ENCODE data around the gene ZNF598. TPM values are rescaled to one million over a fixed set of nuclear protein-coding genes. Genes with fewer than 3 reads are reported as not detected.

ZNF598 gene
- total RNA-seq, 1 donor from 2014 or later = 18.5 TPM

DNA sequence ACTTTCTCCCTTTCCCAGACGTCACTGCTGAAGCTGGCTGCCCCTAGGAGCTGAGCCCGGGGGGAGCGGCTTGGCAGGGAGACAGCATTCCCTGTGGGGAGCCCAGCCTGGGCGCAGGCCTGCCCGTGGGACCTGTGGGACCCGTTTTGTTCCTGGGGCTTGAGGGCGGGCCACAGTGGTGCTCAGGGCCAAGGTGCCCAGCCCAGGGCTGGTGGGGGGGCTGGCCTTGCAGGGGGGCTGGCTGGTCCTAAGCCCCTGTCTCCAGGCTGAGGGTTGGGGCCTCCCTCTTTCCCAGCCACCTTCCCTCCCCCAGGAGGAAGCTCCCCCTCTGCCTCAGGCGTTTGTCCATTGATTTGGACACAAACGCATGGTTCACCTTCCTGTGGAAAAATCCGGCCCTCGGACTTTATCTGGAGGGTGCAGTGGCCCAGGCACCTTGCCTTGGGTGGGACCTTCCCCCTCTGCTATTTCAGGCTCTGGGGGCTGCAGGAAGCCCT, 21.5 kb upstream of the ZNF598 start:
- intact Hi-C loops (cut with DNase I) = no loop called here
- DNase-seq (ENCODE audit: missing footprints) (no peak), ATAC-seq (peak; percentile 1)

GRCh38 chr16:2030036-2030435, 20.4 kb upstream of the ZNF598 start:
- no peak for DNase-seq (ENCODE audit: missing footprints)
- no peak for ATAC-seq
- intact Hi-C loops (cut with DNase I) = no loop called here

DNA sequence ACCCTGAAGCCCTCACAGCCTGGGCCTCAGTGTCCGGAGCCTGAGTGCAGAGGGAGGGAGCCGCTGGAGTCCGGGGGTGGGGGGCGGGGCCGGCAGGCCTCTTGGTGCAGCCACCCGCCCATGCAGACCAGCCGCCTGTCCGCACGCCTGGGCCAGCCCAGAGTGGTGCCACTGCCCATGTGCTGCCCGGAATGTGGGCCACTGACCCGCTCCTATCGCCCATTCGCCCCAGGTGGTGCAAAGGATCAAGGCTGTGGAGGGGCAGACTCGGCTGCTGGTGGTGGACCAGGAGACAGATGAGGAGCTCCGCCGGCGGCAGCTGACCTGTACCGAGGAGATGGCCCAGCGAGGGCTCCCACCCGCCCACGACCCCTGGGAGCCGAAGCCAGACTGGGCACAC, 19.7 kb upstream of the ZNF598 start:
- DNase-seq (ENCODE audit: missing footprints) = no peak
- ATAC-seq = no peak
- intact Hi-C loops (cut with DNase I) = no loop called here

- no peak for ATAC-seq
- no peak for DNase-seq (ENCODE audit: missing footprints)
- intact Hi-C loops (cut with DNase I) = no loop called here
Measured at GRCh38 chr16:2028620-2029220, 19.1 kb upstream of the ZNF598 start.

GRCh38 chr16:2028146-2028545, 18.5 kb upstream of the ZNF598 start:
- ATAC-seq = no peak
- no peak for DNase-seq (ENCODE audit: missing footprints)
- intact Hi-C loops (cut with DNase I) = no loop called here

DNA sequence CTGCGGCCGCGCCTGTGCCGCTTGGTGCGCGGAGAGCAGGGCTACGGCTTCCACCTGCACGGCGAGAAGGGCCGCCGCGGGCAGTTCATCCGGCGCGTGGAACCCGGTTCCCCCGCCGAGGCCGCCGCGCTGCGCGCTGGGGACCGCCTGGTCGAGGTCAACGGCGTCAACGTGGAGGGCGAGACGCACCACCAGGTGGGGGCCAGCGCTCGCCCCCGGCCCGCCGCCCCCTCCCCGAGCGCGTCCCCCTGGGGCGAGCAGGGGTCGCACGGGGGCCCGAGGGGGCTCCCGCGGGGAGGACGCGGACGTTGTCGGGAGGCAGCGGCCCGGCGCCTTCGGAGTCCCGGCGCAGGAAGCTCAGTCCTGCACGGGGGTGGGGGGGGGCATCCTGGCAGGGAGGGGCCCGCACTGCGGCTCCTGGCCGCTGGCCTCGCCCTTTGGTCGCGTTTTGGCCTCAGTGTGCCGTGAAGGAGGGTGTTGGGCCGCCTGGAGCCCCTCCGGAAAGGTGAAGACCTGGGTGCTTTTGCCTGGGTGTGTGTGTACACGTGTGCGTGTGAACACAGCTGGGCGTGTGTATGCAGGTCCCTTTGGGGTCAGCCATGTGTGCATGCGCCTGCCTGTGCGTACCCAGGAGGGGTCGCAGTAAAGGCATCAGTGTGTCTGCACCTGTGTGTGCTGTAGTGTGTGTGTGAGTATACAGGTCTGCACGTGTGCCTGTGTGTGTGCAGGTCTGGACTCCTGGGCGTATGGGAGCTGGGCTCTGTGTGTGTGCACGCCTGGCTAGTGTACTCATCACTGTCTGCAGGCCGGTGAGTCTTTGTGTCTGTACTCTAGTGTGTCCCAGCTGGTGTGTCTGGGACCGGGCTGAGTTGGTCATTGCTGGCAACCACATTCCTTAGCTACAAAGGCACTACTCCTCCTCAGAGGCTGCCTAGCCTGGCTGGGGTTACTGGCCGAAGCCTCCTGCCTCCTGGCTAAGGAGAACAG, 17.7 kb upstream of the ZNF598 start:
- DNase-seq (ENCODE audit: missing footprints) = no peak
- intact Hi-C loops (cut with DNase I) = no loop called here
- ATAC-seq = no peak

- DNase-seq (ENCODE audit: missing footprints) (no peak), ATAC-seq (peak; percentile 35)
- intact Hi-C loops (cut with DNase I) = no loop called here
Measured at GRCh38 chr16:2026461-2027023, 16.9 kb upstream of the ZNF598 start, which contains the start of gene NHERF2. Gene NHERF2 (plus strand): TSS chr16:2026902. CDS start chr16:2027006, 104 bp downstream.

GRCh38 chr16:2025878-2026460, 16.3 kb upstream of the ZNF598 start:
- intact Hi-C loops (cut with DNase I) = no loop called here
- no peak for DNase-seq (ENCODE audit: missing footprints)

DNA sequence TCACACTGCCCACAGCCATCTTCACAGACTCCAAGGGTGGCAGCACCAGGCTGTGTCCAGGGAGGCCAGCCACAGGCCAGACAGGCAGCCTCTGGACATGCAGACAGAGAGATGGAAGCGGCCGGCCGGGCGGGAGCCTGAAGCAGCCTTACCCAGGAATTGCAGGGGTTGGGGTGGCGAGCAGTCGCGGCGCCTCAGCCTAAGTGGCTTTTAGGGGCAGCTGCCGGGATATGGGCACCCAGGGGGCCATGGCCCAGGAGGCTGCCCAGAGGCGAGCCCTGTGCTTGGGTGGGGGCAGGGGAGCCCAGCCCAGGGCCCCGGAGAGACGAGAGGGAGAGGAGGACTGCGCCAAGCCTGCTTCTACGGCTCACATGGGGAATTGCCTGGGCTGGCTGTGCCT, 15.6 kb upstream of the ZNF598 start:
- ATAC-seq (no peak), DNase-seq (ENCODE audit: missing footprints) (no peak)
- intact Hi-C loops (cut with DNase I) = no loop called here

More at GRCh38 chr16:2025878-2026460, 16.3 kb upstream of the ZNF598 start:
- no peak for ATAC-seq

GRCh38 chr16:2024032-2024420, 14.4 kb upstream of the ZNF598 start:
- ATAC-seq = no peak
- no peak for DNase-seq (ENCODE audit: missing footprints)
- intact Hi-C loops (cut with DNase I) = no loop called here

DNA sequence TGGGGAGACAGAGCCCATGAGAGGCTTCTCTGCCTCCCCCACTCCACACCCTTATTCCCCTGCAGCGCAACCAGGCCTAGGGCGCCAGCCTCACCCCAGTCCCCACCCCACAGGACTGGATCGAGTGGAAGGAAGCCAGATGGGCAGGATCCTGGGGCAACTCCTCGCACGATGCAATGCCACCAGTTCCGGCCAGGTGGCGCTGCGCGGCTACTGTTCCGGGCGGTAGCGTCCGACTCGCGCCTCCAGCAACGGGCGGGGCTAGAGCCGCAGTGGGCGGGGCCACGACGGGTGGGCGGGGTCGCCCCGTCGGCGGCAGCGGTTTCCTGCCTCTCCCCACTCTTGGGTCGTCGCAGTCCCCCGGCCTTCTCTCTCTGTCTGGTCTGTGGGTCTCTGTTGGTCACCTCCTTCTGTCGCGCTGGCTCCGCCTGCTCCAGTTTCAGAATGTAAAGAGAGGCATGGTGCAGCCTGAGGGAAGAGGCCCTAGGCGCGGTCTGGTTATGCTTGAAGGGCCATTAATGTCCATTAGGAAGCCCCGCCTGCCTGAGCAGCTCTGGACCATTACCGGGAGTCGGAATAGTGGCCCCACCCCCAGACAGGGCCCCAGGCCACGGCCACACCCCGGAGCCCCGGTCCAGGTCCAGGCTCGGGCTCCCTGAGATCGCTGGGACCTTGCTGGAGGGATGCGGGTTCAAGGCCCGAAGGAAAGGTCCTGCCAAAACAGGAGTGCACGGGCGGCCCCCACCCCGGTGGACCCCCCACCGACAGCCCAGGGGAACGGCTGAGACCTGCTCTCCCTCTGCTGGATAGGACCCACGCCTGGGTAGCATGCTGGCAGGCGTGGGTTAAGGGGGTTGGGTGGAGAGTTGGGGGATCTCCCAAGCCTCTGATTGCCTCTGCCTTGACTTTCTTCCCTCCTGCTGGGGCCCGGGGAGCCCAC, 13.7 kb upstream of the ZNF598 start:
- peak; percentile 98 for DNase-seq (ENCODE audit: missing footprints)
- intact Hi-C loops (cut with DNase I) = loop anchor here (1.0 kb wide), 2 partner anchors 33 to 117 kb away; no protein-coding TSS in a partner anchor
- ATAC-seq = peak; percentile 91

DNA sequence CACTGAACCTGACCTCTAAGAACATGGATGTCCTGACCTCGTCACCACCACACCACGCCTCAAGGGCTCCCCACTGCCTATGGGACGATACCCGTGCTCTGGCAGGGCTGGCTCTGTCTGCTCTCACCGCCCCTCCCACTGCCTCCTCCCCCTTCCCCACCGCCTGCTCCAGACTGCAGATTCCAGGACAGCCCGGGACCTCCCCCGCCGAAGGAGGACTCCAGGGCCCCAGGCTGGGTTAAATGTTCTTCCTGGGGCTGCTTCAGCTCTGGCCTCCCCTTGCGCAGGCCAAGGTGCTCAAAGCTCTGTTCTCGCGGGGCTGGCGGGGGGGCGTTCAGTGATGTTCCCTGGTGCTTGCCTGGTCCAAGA, 13.1 kb upstream of the ZNF598 start:
- intact Hi-C loops (cut with DNase I) = loop anchor here (1.0 kb wide), 2 partner anchors 34 to 118 kb away; no protein-coding TSS in a partner anchor
- ATAC-seq (peak; percentile 4), DNase-seq (ENCODE audit: missing footprints) (no peak)

DNA sequence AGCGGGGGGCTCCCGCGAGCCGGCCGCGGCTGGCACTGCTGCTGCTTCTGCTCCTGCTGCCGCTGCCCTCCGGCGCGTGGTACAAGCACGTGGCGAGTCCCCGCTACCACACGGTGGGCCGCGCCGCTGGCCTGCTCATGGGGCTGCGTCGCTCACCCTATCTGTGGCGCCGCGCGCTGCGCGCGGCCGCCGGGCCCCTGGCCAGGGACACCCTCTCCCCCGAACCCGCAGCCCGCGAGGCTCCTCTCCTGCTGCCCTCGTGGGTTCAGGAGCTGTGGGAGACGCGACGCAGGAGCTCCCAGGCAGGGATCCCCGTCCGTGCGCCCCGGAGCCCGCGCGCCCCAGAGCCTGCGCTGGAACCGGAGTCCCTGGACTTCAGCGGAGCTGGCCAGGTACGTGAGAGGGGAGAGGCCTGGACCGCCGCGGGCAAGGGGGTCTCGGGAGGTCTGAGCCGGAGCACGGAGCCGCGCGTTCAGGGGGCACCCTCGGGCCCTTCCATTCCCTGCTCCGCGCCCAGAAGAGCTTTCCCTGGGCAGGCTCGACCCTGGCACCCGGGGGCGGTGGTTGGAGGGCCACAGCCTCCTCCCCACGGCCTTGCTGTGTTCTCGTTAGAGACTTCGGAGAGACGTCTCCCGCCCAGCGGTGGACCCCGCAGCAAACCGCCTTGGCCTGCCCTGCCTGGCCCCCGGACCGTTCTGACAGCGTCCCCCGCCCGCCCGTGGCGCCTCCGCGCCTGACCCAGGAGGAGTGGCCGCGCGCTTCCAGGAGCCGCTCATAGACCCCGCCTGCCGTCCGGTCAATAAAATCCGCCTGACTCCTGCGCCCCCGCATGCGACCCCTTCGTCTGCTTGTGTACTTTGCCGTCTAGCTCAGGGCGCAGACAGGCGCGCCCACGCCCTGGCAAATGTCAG, 10.6 kb upstream of the ZNF598 start:
- intact Hi-C loops (cut with DNase I) = no loop called here
- DNase-seq (ENCODE audit: missing footprints) (no peak), ATAC-seq (no peak)

DNA sequence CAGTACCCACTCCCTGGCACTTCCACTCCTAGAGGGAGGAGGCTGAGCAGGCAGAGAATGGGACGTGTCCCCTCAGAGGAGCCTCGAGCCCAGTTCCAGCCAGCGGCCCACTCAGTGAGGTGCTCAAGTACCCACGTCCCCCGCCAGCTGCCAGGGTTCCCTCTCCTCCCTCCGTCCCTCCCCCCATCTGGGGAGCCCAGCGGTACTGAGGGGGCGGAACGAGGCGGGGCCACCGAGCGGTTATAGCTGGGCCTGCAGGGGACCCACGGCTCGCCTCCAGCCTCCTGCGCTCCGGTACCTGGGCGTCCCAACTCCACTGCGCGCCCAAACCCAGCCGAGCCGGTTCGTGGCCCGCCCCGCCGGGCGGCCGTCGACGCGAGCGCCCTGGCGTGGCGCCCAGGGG, 9.9 kb upstream of the ZNF598 start, which contains the start of gene NPW:
Gene NPW, plus strand, starts transcription at position 268 of the 403 bp plus-strand sequence.
- ATAC-seq (no peak), DNase-seq (ENCODE audit: missing footprints) (no peak)
- intact Hi-C loops (cut with DNase I) = no loop called here

GRCh38 chr16:2016407-2016922, 6.8 kb upstream of the ZNF598 start:
- ATAC-seq = no peak
- intact Hi-C loops (cut with DNase I) = no loop called here
- DNase-seq (ENCODE audit: missing footprints) = no peak

- no peak for ATAC-seq
- intact Hi-C loops (cut with DNase I) = no loop called here
- DNase-seq (ENCODE audit: missing footprints) = no peak
Measured at GRCh38 chr16:2015947-2016208, 6.3 kb upstream of the ZNF598 start.

All from Right ventricle myocardium inferior (tissue), 1 donor.